Smooth muscle cell of the brain vasculature (primary cell): ENCODE data around the gene ANKAR.
"Not testable (repeated sequence)": the region's sequence is repeated elsewhere in the genome, so short reads cannot be mapped to it uniquely, and the experiment has no call there.

Experiments
- DNase-seq: peaks from one replicate; pipeline ENCODE4 v3.0.0-alpha.2; 2012; ENCODE audit warnings: low read depth, low spot score

ANKAR gene

DNA sequence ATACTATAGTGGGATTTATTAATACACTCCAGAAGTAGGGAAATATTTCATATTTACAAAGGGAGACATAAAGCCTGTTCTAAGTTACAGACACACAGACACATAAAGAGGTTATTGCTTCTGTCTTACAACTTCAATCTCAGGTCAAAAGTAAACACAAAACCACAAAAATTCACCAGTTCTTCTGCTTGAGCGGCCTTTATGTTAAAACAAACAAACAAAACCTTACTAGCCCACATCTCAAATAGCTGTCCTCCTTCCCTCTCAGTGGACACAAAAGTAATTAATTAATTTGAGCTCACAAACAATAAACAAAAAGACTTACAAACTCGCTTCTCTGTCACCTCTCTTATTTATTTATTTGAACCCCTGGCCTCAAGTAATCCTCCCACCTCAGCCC is 14.7 kb upstream of the ANKAR start:
- no peak for DNase-seq

DNA sequence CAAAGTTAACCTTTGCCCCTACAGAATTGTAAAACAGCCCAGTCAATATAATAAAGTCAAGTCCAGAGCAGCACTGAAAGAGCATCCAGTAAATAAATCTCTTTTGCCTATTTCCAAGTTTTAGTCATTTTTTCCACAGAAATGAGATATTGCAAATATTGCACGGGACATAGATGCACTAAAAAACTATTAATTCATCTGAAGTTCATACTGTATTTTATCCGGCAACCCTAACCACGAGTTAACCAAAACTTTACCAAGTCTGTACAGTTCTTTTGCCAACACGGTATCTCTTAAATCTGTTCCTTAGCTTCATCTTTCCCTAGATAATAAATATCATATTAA is 13.7 kb upstream of the ANKAR start:
- DNase-seq: no peak

DNA sequence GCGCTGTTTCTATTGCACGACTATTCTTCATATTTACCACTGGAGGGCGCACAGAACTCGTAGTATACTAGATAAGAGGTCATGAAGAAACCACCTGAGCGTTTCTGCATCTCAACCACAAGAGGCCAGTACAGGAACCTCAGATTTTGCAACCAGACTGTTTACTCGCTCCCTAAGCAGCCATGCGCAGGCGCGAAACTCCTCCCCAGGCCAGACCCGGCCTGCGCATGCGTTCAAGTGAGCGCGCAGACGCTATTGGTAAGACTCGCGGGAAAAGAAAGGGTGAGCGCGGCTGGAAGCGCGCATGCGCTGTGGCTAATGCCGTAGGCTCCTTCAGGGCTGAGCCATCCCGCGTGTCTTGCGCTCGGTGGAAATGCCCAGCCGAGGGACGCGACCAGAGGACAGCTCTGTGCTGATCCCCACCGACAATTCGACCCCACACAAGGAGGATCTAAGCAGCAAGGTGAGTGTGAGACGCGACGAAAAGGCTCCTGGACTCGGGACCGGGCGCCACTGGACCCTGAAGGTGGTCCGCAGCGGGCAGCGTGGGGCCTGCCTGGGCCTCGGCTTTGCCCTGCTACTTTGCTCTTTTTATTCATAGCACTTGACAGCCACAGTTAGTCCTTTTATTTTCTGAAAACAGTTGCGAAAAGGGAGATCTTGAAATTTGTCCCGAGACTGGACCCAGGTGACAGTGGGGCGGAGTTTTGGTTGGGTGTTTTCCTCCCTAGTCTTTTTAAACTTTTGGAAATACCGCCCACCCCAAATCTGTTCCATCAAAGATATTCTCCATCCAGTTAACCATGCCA is 13.1 kb upstream of the ANKAR start, which contains the start of gene ASNSD1:
TSS of gene ASNSD1 (plus strand) at position 312 of the 809 bp plus-strand sequence. CDS start 4,674 bp downstream, outside the sequence.
- peak; percentile 100 for DNase-seq

DNA sequence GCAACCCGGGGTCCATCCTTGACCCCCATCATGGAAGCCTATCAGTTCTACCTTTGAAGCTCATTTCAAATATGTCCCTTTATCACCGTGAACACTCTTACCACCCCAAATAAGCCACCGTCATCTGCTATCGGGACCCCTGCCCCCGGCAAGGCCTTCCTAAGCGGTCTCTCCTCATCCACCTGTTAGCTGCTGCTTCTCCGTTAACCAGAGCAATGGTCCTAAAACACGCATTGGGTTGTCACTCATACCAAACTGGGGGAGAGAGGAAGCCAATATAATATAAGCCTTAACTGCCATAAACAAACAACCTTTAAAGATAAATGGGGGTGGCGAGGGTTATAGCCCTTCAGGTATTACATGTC is 12.5 kb upstream of the ANKAR start:
- no peak for DNase-seq

DNA sequence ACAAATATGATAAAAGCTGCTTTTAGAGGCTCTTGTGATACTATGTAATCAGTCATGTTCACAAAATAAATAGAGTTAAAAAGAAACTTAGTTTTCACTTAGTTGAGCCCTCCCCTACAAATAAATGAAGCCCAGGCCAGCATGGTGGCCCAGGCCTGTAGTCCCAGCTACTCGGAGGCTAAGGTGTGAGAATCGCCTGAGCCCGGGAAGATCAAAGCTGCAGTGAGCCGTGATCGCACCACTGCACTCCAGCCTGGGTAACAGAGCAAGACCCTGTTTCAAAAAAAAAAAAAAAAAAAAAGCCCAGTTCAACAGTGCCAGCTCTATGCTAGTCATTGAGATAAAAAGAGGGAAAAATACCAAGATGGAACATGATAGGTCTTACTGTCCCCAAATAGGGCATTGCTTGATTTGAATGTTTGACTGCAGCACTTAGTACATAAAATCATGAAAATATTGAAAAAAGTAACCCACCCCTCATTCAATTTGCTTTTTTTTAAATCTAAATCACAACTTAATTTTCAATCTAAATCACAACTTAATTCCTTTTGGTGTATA is 11.7 kb upstream of the ANKAR start:
- no peak for DNase-seq

DNA sequence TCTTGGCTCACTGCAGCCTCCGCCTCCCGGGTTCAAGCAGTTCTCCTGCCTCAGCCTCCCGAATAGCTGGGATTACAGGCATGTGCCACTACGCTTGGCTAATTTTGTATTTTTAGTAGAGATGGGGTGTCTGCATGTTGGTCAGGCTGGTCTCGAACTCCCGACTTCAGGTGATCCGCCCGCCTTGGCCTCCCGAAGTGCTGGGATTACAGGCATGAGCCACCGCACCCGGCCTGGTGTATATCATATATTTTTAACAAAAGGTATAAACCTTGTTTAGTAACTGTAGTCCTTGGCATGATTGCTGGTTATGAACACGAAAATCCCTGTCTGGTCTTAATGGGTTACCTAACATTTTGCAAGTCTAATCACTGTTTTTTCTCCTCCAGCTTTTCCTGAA is 11.2 kb upstream of the ANKAR start:
- not testable (repeated sequence) for DNase-seq

DNA sequence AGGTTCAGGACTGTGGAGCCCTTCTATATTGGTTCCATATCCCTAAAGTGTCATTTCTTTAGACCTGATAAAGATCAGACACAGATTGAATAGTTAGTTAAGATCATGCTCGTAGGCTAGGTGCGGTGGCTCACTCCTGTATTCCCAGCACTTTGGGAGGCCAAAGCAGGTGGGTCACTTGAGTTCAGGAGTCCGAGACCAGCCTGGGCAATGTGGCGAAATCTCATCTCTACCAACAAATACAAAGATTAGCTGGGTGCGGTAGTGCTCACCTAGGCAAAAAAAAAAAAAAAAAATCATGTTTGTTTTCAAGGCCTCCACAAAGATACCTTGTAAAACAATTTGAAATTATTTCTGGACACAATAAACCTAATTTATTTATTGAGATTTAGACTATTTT is 4.6 kb upstream of the ANKAR start:
- DNase-seq: no peak

DNA sequence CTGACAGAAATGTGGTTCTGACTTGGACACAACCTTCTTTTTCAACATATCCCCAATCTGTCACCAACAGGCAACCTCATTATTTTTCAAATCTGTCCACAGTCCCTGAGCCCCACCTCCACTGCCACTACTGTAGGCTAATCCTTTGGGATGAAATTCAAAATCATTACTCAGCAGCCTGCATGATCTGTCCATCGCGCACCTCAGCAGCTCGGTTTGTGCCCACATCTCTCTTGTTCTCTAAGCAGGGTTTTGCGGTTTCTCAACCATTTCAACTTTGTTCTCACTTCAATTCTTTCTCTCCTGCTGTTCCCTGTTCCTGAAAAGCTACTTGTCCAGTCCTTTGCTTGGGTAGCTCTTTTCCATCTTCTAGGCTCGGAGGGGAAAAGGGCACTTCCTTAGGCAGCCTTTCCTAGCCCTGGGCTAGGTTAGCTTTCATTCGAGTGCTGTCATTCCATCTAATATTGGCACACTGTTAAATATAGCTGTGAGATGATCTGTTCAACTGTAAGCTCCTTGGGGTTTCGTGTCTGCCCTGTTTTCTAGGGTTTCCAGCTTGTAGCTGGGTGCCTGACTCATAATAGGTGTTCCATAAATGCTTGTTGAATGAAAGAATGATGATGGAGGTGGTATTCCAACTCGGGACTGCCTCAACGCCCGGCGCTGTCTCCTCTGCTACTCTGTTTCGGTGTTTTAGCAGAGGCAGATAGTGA is 653 bp upstream of the ANKAR start:
- no peak for DNase-seq

DNA sequence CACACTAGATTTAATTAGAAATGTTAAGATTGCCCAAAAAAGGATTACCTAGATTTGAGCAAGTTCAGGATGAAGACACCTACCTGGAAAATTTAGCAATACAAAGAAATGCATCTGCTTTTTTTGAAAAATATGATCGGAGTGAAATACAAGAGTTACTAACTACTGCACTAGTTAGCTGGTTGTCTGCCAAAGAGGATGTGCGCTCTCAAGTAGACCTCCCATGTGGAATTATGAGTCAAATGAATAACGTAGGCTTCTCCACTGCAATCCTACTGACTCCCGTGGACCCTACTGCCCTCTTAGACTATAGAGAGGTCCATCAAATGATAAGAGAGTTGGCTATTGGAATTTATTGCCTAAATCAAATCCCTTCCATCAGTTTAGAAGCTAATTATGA is 2.0 kb downstream of the ANKAR start:
- DNase-seq: no peak

DNA sequence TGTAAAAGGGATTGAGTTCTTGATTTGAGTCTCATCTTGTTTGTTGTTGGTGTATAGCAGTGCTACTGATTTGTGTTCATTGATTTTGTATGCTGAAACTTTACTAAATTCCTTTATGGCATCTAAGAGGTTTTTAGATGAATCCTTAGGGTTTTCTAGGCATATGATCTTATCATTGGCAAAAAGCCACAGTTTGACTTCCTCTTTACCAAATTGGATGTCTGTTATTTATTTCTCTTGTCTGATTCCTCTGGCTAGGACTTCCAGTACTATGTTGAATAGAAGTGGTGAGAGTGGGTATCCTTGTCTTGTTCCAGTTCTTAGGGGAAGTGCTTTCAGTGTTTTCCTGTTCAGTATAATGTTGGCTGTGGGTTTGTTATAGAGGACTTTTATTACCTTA is 4.8 kb downstream of the ANKAR start:
- no peak for DNase-seq

DNA sequence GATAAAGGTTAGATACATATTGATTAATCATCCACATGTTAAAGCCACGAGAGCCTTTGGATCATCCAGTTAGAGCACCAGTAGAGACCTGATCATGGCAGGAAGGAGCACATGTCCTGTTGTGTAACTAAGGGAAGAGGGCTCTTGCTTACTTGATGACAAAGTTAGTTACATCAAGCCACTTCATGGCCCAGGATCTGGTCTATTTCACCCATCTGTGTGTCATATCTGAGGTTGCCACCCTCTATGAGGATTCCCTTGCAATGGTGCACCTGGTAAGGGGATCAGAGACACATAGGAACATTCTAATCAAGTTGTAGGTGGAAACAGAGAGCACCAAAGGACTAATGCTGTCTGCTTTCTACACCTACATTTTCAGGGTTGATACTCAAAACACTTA is 6.7 kb downstream of the ANKAR start:
- DNase-seq: no peak

DNA sequence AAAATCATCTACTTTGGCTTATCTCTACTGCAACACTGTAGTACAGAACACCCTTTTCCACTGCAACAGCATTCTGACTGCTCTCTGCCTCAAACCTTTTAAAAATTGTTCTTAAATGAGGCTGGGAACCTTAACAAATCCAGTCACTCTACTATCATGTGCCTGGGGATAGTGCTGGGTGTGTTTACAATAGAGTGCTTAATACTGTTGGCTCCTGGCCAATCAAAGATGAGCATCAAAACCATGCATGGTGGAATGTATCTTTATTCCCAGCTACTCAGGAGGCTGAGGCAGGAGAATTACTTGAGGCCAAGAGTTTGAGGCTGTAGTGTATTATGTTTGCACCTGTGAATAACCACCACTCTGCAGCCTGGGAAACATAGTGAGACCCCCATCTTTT is 7.4 kb downstream of the ANKAR start:
- DNase-seq: no peak

DNA sequence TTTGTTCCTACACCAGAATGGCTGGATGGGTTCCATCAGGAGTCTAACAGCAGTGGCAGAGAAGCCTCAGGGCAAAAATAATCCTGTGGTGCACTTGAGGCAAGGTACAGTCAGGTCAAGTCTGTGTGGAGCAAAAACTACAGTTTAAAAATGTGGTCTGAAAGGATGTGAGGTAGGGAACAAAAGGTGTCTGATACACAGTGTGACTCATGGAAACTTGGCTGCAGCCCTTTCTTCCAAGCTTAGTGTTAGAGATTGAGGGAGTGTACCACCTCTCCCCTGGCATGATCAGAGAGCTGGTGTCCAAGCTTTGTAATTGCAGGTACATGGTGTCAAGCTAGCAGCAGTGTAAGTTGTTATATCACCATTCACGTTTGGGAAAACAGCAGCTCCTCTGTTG is 8.9 kb downstream of the ANKAR start:
- DNase-seq: no peak

DNA sequence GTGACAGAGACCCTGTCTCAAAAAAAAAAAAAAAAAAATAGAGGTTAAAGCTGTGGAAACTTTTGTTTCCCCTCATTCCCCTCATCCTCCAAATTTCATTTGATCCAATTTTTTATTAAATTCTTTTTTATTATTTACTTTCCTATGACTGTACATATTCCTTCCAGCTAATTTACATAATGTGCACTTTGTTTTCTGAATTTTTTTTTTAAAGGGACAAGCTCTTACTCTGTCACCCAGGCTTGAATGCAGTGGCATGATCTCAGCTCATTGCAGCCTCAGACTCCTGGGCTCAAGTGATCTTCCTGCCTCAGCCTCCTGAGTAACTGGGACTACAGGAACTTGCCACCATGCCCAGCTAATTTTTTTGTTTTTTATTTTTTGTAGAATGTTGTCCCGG is 10.3 kb downstream of the ANKAR start:
- no peak for DNase-seq

DNA sequence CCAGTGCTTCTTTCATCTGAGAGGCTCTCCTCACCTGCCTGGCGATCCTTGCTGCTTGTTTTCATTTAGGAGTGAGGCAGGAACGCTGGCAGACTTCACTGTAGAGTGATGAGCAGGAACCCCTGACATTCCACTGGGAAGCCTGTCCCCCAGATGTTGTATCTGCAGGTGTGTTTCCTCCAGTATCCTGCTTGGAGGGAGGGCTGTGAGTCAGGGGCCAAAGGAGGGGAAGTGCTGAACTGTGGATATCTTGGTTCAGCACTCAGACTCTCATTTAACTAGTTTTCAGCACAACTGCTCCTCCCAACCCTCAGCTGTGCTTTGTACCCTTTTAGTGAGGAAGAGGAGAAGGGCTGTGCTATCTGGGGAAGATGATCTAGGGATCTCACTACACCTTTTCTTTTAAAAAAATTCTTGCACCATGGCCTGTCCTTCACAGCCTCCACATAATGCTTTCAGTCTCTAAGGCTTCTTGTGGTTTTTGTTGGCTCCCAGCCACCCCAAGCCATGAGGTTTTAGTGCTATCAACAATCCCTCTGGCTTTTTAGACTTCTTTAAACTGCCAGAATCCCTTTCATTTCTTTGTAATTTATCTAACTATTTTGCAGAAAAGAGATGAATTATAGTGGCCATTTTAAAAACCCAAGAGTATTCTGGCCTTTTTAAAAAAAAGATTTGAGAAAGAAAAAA is 11.2 kb downstream of the ANKAR start:
- DNase-seq: no peak

DNA sequence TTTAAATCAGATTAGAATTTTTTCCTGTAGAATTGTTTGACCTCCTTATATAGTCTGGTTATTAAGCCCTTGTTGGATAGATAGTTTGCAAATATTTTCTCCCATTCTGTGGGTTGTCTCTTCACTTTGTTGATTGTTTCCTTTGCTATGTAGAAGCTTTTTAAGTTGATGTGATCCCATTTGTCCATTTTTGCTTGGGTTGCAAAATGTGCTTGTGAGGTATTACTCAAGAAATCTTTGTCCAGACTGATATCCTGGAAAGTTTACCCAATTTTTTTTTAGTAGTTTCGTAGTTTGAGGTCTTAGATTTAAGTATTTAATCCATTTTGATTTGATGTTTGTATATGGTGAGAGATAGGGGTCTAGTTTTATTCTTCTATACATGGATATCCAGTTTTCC is 13.3 kb downstream of the ANKAR start:
- DNase-seq: not testable (repeated sequence)

DNA sequence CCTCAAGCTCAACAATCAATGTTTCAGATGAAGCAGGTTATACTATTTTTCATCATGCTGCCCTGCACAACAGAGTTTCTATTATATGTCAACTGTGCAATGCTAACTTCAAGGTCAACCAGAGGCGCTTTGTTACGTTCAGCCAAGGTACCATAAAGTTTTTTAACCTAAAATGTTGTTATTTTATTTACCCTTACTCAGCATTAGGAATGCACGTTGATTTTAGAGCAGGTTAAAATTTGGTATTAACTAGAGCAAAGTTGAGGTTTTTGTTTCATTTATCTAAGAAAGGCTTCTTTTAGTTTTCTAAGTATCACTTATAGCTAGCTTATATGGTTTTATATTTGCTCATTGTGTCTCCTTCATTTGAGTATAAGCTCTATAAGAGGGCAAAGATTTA is 21.8 kb downstream of the ANKAR start:
- DNase-seq: no peak

DNA sequence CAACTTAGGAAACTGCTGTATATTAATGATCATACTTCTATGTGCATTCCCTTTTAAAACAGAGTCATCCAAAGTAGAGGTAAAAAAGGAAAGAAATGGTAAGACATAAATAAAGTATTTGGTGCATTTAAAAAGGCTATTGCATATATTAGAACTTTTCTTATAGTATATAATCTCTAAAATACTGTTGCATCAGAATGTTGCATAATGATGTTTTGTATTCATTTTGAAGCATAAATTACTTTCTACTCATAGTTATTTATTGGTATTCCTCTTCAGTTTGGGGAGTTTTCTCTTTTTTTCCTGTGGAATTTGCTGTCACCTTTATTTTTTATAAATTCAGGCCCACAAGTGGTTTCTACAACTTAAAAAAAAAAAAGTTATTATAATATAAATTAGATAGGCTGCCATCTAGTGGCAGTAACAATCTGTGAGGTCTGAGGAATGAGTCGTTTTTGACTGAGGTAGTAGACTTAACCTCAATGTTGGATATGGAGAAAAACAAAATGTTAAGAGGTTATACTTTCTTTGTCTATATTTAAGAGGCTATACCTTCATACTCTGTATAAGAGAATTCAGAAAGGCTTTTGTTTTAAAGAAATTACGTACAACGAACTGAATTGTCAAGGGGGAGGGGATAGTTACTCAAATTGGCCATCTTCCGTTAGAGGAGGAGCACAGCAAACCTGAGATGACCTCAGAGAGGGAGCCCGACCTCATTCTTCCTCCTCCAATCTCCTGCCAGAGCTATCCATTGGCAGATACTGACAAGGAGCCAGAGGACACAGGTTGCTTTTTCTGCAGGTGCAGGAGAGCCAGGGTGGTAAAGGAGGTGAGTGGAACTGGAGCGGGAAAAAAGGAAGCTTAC is 23.8 kb downstream of the ANKAR start:
- peak; percentile 21 for DNase-seq

DNA sequence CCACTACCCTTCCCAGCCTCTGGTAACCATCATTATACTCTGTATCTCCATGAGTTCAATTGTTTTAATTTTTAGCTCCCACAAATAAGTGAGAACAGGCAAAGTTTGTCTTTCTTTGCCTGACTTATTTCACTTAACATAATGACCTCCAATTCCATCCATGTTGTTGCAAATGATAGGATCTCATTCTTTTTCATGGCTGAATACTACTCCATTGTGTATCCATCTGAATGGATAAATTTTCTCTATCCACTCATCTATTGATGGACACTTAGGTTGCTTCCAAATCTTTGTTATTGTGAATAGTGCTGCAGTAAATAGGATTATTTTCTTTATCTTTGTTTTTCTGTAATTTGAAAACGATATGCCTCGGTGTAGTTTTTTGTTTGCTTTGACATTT is 26.2 kb downstream of the ANKAR start:
- DNase-seq: no peak

DNA sequence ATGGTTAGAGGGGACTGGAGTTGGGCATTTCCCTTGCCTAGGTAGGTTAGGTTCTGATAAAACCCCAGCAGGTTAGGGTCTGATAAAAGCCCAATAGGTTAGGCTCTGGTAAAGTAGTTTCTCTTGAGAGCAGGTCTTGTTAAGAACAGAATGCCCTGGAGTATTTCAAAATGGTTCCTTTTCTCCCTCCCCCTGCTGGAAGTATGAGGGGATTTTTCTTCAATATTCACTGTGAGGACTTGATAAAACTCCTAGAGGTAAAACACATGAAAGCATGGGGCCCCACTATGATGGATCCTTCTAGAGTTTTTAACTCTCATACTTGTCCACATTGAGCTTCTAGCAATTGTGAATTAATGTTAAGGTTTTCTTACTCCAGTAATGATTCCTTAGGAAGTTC is 27.6 kb downstream of the ANKAR start:
- DNase-seq: no peak

DNA sequence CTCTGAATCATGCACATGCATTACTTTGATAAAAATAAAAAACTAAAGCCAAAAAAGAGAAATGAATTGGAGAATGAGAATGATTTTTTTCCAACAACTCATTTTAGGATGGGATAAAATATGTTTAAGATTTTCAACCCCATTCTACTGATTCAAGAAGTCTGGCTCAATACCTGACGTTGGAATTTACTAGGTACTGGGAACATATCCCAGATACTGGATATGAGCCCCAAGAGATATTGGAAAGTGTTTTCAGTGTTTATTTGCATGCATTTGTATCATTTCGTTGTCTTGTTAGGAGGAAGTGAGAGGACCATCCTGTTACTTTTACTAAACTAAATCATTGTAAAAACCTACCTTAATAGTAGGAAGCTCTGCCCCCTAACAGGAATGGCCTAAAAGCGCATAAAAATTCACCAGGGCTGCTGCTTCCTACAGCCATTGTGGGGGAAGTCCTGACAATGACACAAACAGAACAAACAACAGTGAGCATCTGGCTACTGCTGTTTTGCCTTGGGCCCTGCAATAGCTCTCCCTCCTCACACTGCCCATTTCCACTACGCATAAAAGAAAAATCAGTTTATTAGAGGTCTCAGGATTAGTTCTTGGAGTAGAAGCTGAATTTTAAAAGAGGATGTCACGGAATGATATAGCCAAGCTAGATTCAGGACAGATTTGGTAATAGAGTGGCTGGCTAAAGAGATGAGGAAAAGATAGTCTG is 35.2 kb downstream of the ANKAR start:
- DNase-seq: no peak
